ENCODE data around the gene SLC41A3. TPM values are rescaled to one million over a fixed set of nuclear protein-coding genes. Genes with fewer than 3 reads are reported as not detected.

The SLC41A3 gene
- total and polyA plus RNA-seq, 10 of the 15 experiments (the other 5 are each of a cell fraction or from before 2014, with no cell fraction given): 8.3 to 29.5 (median 16.7) TPM

DNA sequence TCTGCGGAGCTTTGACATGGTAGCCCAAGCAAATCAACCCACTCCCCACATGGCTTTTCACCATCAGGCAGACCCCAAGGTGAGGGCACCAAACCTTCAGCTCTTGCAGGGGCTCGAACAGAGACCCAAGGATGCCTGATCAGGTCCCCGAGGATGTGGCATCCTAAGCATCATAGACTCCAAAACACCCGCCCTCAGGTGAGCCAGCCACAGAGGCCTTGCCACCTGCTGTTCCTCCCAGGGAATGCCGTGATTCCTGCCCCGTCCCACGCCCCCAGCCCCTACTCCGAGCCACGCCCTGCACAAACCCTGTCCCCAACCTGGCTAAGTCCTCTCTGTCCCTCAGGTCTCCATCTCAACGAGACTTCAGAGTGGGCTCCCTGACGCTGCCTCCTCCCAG, 34.7 kb upstream of the SLC41A3 start (continued):
- TF ChIP-seq, protein P1, sequence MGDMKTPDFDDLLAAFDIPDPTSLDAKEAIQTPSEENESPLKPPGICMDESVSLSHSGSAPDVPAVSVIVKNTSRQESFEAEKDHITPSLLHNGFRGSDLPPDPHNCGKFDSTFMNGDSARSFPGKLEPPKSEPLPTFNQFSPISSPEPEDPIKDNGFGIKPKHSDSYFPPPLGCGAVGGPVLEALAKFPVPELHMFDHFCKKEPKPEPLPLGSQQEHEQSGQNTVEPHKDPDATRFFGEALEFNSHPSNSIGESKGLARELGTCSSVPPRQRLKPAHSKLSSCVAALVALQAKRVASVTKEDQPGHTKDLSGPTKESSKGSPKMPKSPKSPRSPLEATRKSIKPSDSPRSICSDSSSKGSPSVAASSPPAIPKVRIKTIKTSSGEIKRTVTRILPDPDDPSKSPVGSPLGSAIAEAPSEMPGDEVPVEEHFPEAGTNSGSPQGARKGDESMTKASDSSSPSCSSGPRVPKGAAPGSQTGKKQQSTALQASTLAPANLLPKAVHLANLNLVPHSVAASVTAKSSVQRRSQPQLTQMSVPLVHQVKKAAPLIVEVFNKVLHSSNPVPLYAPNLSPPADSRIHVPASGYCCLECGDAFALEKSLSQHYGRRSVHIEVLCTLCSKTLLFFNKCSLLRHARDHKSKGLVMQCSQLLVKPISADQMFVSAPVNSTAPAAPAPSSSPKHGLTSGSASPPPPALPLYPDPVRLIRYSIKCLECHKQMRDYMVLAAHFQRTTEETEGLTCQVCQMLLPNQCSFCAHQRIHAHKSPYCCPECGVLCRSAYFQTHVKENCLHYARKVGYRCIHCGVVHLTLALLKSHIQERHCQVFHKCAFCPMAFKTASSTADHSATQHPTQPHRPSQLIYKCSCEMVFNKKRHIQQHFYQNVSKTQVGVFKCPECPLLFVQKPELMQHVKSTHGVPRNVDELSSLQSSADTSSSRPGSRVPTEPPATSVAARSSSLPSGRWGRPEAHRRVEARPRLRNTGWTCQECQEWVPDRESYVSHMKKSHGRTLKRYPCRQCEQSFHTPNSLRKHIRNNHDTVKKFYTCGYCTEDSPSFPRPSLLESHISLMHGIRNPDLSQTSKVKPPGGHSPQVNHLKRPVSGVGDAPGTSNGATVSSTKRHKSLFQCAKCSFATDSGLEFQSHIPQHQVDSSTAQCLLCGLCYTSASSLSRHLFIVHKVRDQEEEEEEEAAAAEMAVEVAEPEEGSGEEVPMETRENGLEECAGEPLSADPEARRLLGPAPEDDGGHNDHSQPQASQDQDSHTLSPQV (IDR thresholded peaks at IDR 0.05): no peak

- H3K4me2 ChIP-seq (ENCODE audit: control insufficient read depth, insufficient read depth): no peak overlapping the region
- H3K79me2 ChIP-seq (ENCODE audit: control insufficient read depth, insufficient read depth, low read length): no peaks in the 10 kb centered on the region
- ChIA-PET RAD21 (ENCODE audit: unreplicated experiment) (no interaction called here), CTCF (no interaction called here), SMC1A (ENCODE audit: uncharacterized antibody, unreplicated experiment) (no interaction called here), POLR2A (no interaction called here)
- H3K4me3 ChIP-seq: no peak overlapping the region
- H3K9ac ChIP-seq (ENCODE audit: control insufficient read depth, insufficient read depth, low read length): no peak overlapping the region
- H3K27me3 ChIP-seq (replicated peaks in 1 of 2; ENCODE audit: control insufficient read depth in 2 of 2, insufficient read depth in 2 of 2, low read length in 1 of 2): peaks cover 0 to 2% of the 10 kb centered on the region in 2 experiments; a peak in 2 of 4 replicates
- BruUV-seq (replicated peaks): no TSS peak
- 11% methylated on average over 6 of the region's 9 CpGs for WGBS (ENCODE audit: insufficient coverage, insufficient replicate concordance, low lambda C conversion rate, missing lambda C conversion rate)
- no peaks in the 10 kb centered on the region for H3K9me3 ChIP-seq (replicated peaks; ENCODE audit: control insufficient read depth, insufficient read depth, low read length)
- no peak for DNase-seq (ENCODE audit: low read depth, low spot score)
- no peaks in the 10 kb centered on the region for H4K20me1 ChIP-seq (ENCODE audit: control insufficient read depth, insufficient read depth)
- no peak for ATAC-seq
- H3K4me1 ChIP-seq (ENCODE audit: control insufficient read depth, insufficient read depth, low read length): no peaks in the 10 kb centered on the region
- H2AFZ ChIP-seq (ENCODE audit: control insufficient read depth, low read depth, low read length): no peak overlapping the region
- in situ Hi-C loops (cut with MboI): no loop called here
- FAIRE-seq: no peak
- intact Hi-C loops (cut with micrococcal nuclease; ENCODE audit: unreplicated experiment): no loop called here
- no peaks in the 10 kb centered on the region for H3K36me3 ChIP-seq (ENCODE audit: control insufficient read depth in 2 of 2, insufficient read depth in 2 of 2, low read length in 1 of 2)
- no peak overlapping the region for H3K27ac ChIP-seq (ENCODE audit: control insufficient read depth, insufficient read depth)
- TF ChIP-seq NR2C2 (IDR thresholded peaks at IDR 0.05; ENCODE audit: borderline replicate concordance, control insufficient read depth, insufficient read length, low read depth): no peak
- no peak for TF ChIP-seq USF1 (IDR thresholded peaks at IDR 0.05; ENCODE audit: borderline replicate concordance, extremely low read length, insufficient read depth, low read depth, low read length)
- no peak for TF ChIP-seq RBBP5 (conservative IDR thresholded peaks at IDR 0.05)
- no peak for TF ChIP-seq KDM1A (IDR thresholded peaks at IDR 0.05; ENCODE audit: borderline replicate concordance)
- no peak for TF ChIP-seq SMARCA5 (IDR thresholded peaks at IDR 0.05)
- no peak for TF ChIP-seq TAF1 (IDR thresholded peaks at IDR 0.05; ENCODE audit: borderline replicate concordance, low read depth, low read length)
- TF ChIP-seq ATF2 (IDR thresholded peaks at IDR 0.05; ENCODE audit: low read length): no peak
- TF ChIP-seq YY1 (IDR thresholded peaks at IDR 0.05; ENCODE audit: low read depth, low read length): no peak
- no peak for TF ChIP-seq KLF5 (IDR thresholded peaks at IDR 0.05; ENCODE audit: partially characterized antibody)
- no peak for TF ChIP-seq NFYA (IDR thresholded peaks at IDR 0.05; ENCODE audit: borderline replicate concordance, low read depth, low read length)
- no peak for TF ChIP-seq IRF3 (IDR thresholded peaks at IDR 0.05)
- no peak for TF ChIP-seq IRF5 (IDR thresholded peaks at IDR 0.05; ENCODE audit: borderline replicate concordance)
- TF ChIP-seq SMAD5 (IDR thresholded peaks at IDR 0.05; ENCODE audit: low read depth): no peak
These were observed 33.9 kb upstream of the SLC41A3 start for GRCh38 chr3:126117786-126118185.
